MM.1S (cell line): Measurements from ENCODE around the gene SUMO2.
A peak's percentile ranks its signal among the peaks of the same experiment; 100 is the strongest.

Experiments
- DNase-seq: peaks from one replicate; pipeline ENCODE4 v3.0.0-alpha.2; 2015
- H2AFZ ChIP-seq: fragments of 300-600 bp; sonication (generic); 2 replicates; pipeline ENCODE4 v1.6.0; 2016; ENCODE audit warnings: antibody characterized with exemption, low read length
- H3F3A ChIP-seq: fragments of 300-600 bp; sonication (generic); 2 replicates; pipeline ENCODE4 v1.6.1; 2016; ENCODE audit warnings: mild to moderate bottlenecking, antibody characterized with exemption, low read length, moderate library complexity, mixed read lengths; ENCODE audit not compliant: insufficient read depth
- H3K27ac ChIP-seq: fragments of 300-600 bp; sonication (generic); 2 replicates; pipeline ENCODE4 v1.5.1; 2016; ENCODE audit warnings: mild to moderate bottlenecking, low read length
- H3K27me3 ChIP-seq: fragments of 300-600 bp; sonication (generic); replicated peaks from 2 replicates; pipeline ENCODE4 v1.6.0; 2016; ENCODE audit warnings: low read length; ENCODE audit not compliant: insufficient read depth
- H3K36me3 ChIP-seq: fragments of 300-600 bp; sonication (generic); replicated peaks from 2 replicates; pipeline ENCODE4 v1.6.1; 2016; ENCODE audit warnings: mild to moderate bottlenecking, low read length, mixed read lengths; ENCODE audit not compliant: insufficient read depth
- H3K4me1 ChIP-seq: fragments of 300-600 bp; sonication (generic); 2 replicates; pipeline ENCODE4 v1.6.1; 2016; ENCODE audit warnings: low read length, mixed read lengths
- H3K4me2 ChIP-seq: fragments of 300-600 bp; sonication (generic); 2 replicates; pipeline ENCODE4 v1.6.0; 2016; ENCODE audit warnings: low read depth, low read length
- H3K4me3 ChIP-seq: fragments of 300-600 bp; sonication (generic); 2 replicates; pipeline ENCODE4 v1.5.1; 2016; ENCODE audit warnings: low read length, mixed read lengths
- H3K79me2 ChIP-seq: fragments of 300-600 bp; sonication (generic); 2 replicates; pipeline ENCODE4 v1.6.1; 2016; ENCODE audit warnings: mixed run types, low read length, mixed read lengths
- H3K9ac ChIP-seq: fragments of 300-600 bp; sonication (generic); 2 replicates; pipeline ENCODE4 v1.6.1; 2016; ENCODE audit warnings: low read length, mixed read lengths
- H3K9me2 ChIP-seq: fragments of 300-600 bp; sonication (generic); replicated peaks from 2 replicates; pipeline ENCODE4 v1.6.1; 2016; ENCODE audit warnings: mild to moderate bottlenecking, low read length, mixed read lengths; ENCODE audit not compliant: insufficient read depth
- H3K9me3 ChIP-seq: fragments of 300-600 bp; sonication (generic); replicated peaks from 2 replicates; pipeline ENCODE4 v1.6.1; 2016; ENCODE audit warnings: mild to moderate bottlenecking, low read length, mixed read lengths; ENCODE audit not compliant: insufficient read depth
- H4K20me1 ChIP-seq: fragments of 300-600 bp; sonication (generic); 2 replicates; pipeline ENCODE4 v1.6.1; 2016; ENCODE audit warnings: mild to moderate bottlenecking, low read length, moderate library complexity, mixed read lengths; ENCODE audit not compliant: insufficient read depth
- CTCF ChIP-seq: fragments of 300-600 bp; sonication (generic); IDR thresholded peaks from 2 replicates; pipeline ENCODE4 v1.5.1; 2016; ENCODE audit warnings: antibody characterized with exemption, low read length, mixed read lengths
- EZH2 ChIP-seq: fragments of 300-600 bp; sonication (generic); optimal IDR thresholded peaks from 2 replicates; pipeline ENCODE3; 2017; ENCODE audit warnings: low read depth, mild to moderate bottlenecking, antibody characterized with exemption, low read length, mixed read lengths
- EZH2phosphoT487 ChIP-seq: fragments of 300-600 bp; sonication (generic); IDR thresholded peaks from 2 replicates; pipeline ENCODE4 v1.6.1; 2018; ENCODE audit warnings: antibody characterized with exemption, low read length

Gene SUMO2

DNA sequence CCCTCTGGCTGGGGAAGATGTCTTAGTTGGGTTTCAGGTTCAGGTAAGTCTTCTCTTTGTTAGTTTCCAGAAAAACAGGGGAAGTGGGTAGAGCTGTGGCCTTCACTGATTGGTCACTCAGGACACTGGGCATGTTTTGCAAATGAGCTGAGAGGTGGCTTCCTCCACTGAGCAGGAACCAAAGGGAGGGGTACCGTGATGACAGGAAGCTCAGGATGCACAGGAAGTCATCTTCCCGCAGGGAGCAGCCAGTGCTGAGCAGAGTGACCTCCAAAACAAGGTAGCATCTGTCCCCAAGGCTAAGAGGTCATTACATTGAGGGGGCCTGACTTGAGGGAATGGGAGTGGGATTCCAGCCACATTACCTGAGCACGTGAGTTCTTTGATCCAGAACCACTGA is 56.8 kb downstream of the SUMO2 start:
- no peaks in the 10 kb centered on the region for H3K36me3 ChIP-seq
- no peak for TF ChIP-seq EZH2phosphoT487
- no peak for TF ChIP-seq CTCF
- TF ChIP-seq EZH2 = no peak
- no peaks in the 10 kb centered on the region for H3K27me3 ChIP-seq
- peaks cover 6% of the 10 kb centered on the region; the same call in 1 of the 2 replicates for H3K79me2 ChIP-seq
- H3K9ac ChIP-seq = no peak overlapping the region
- H2AFZ ChIP-seq = no peak overlapping the region
- no peak overlapping the region for H3K27ac ChIP-seq
- H3K4me2 ChIP-seq = no peak overlapping the region
- no peak overlapping the region for H3K4me3 ChIP-seq
- DNase-seq = peak; percentile 12
- H3K9me2 ChIP-seq = no peaks in the 10 kb centered on the region
- no peaks in the 10 kb centered on the region for H3K9me3 ChIP-seq
- no peaks in the 10 kb centered on the region for H3F3A ChIP-seq
- H3K4me1 ChIP-seq = peaks cover 7% of the 10 kb centered on the region
- H4K20me1 ChIP-seq = no peaks in the 10 kb centered on the region

DNA sequence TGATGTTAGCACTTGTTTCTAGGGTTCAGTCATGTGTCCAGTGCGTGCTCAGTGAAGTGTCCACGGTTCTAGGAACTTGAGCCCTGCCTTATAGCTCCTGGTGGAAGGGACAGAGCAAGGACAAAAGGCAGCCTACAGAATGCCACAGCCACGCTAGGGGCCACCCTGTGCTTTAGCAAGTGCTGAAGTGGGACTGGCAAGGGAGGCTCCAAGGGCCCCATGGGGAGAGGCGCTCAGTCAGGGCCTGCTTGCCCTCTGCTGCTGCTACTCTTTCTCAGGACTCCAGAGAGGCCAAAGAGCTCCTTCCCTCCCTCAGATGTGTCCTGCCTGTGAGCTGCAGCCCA is 58.0 kb downstream of the SUMO2 start:
- H3K4me1 ChIP-seq = peaks cover 7% of the 10 kb centered on the region

GRCh38 chr17:75124041-75124818 is 58.5 kb downstream of the SUMO2 start:
- Histone ChIP-seq H3K4me2 (no peak overlapping the region), H3K27ac (no peak overlapping the region)

More for the DNA sequence above, 58.0 kb downstream of the SUMO2 start:
- no peaks in the 10 kb centered on the region for H3F3A ChIP-seq
- no peak overlapping the region for H3K27ac ChIP-seq
- H3K9me2 ChIP-seq = no peaks in the 10 kb centered on the region
- H3K79me2 ChIP-seq = no peaks in the 10 kb centered on the region
- H3K36me3 ChIP-seq = no peaks in the 10 kb centered on the region
- DNase-seq = no peak
- no peaks in the 10 kb centered on the region for H3K9me3 ChIP-seq
- H3K4me3 ChIP-seq = no peak overlapping the region
- H3K4me2 ChIP-seq = no peak overlapping the region
- no peaks in the 10 kb centered on the region for H4K20me1 ChIP-seq
- H3K9ac ChIP-seq = no peak overlapping the region
- H2AFZ ChIP-seq = no peak overlapping the region
- TF ChIP-seq EZH2 = no peak
- no peak for TF ChIP-seq EZH2phosphoT487
- no peak for TF ChIP-seq CTCF
- no peaks in the 10 kb centered on the region for H3K27me3 ChIP-seq

More at GRCh38 chr17:75124041-75124818, 58.5 kb downstream of the SUMO2 start:
- Histone ChIP-seq H3K79me2 (no peaks in the 10 kb centered on the region), H2AFZ (no peak overlapping the region), H3K4me3 (no peak overlapping the region), H3F3A (no peaks in the 10 kb centered on the region), H3K9me3 (no peaks in the 10 kb centered on the region), H3K9me2 (no peaks in the 10 kb centered on the region), H3K9ac (no peak overlapping the region), H4K20me1 (no peaks in the 10 kb centered on the region), H3K36me3 (no peaks in the 10 kb centered on the region), H3K27me3 (no peaks in the 10 kb centered on the region), H3K4me1 (peaks cover 7% of the 10 kb centered on the region)
- TF ChIP-seq CTCF = no peak
- no peak for TF ChIP-seq EZH2
- TF ChIP-seq EZH2phosphoT487 = no peak
- no peak for DNase-seq
